ENCODE results near the gene COLGALT1.

COLGALT1 gene

DNA sequence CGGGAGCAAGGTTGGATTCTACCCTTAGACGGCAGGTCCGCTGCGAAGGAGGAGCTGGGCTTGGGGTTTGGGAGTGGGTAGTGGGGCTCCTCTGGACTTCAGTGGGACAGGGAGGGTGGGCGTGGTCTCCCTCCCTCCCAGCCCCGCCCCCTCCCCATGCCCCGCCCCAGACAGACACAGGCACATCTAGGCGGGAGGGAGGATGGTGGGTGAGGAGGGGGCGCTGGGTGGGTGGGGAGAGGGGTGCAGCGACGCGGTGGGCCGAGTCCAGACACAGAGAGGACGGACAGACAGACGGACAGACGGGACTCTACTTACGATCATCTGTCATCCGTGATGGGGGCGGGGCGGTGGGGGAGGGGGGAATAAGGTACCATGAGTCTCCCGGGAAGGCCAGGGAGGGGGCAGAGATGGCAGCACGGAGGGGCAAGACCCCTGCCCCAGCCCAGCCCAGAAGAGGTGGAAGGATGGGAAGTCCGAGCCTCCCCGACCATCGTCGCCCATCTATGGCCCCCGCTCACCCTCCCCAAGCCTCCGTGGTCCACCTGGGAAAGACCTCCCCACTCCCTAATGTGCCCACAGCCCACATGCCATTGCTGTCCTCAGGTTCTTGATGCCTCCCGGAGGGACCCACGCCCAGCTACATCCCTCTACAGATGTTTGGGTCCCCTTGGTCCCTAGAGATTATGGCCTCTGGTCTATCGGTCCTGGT is 67.9 kb downstream of the COLGALT1 start:
- no peak for DNase-seq (ENCODE audit: low read depth)

DNA sequence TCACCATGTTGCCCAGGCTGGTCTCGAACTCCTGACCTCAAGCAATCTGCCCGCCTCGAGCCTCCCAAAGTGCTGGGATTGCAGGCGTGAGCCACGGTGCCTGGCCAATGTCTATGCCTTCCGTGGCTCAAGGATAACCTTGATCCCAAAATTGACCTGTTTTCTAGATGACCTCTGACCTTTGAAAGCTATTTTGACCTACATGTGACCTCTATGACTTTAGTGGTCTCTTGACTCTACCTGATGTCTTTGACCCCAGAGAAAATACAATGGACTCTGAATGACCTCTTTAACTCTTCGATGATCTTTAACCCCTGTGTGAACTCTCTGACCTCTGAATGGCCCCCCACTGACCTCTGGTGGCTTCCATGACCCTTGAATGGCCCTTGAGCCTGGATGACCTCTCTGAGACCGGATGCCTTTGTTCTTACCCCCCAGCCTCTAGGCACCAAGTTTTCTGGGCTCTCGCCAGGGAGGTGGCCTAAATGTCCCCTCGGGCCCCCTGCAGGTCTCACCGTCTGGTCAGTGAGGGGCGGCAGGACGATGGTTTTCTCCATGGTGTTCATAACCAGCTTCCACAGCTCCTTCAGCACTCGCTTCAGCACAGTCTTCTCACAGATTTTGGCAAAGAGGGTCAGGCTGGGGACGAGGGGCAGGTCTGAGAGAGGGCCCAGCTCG is 69.0 kb downstream of the COLGALT1 start:
- DNase-seq (ENCODE audit: low read depth) = no peak

DNA sequence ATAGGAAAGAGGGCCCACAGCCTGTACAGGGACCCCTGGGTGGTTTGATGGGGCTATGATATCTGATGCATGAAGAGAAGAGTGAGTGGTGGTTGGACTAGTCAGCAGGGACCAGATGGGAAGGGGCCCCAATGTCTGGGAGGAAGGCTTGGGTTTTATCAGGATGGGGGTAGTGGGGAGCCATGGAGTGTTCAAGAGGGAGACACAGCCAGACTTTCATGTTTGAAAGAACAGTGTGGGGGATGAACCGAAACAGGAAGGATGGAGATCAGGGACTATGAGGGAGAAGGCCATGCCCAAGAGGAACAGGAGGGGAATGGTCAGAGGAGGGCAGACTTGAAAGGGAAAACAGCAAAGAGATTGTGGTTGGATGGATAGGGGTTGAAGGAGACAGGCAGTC is 69.6 kb downstream of the COLGALT1 start:
- no peak for DNase-seq (ENCODE audit: low read depth)

DNA sequence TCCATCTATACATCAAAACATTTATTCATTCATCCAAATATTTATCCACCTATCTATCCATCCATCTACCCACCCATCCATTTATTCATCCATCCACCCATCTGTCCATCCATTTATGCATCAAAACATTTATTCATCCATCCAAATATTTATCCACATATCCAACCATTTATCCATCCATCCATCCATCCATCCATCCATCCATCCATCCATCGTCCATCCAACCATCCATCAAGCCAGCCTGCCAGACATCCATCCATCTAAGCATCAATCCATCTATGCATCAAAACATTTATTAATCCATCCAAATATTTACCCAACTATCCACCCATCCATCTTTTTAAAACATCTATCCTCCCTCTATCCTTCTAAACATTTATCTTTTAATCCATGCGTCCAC is 70.5 kb downstream of the COLGALT1 start:
- no peak for DNase-seq (ENCODE audit: low read depth)

DNA sequence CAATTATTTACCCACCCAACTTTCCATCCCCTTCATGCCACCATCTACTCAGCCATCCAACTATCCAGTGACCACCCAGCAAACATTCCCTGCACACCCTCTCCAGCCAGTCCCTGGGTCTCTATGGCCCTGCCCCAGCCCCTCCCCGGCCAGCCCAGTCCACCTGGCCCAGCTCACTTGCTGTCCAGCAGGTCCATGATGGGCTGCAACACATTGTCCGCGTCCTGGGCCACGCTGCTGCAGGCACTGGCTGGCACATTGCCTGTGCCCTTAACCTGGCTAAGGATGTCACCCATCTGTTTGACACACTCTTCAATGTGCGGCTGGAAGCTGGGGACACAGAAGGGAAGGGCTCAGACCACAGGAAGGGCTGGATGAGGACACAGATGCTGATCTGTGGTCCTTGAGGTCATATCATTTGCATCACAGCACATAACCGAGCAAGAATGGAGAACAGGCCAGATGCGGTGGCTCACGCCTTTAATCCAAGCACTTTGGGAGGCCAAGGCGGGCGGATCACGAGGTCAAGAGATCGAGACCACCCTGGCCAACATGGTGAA is 71.1 kb downstream of the COLGALT1 start:
- DNase-seq (ENCODE audit: low read depth) = no peak

DNA sequence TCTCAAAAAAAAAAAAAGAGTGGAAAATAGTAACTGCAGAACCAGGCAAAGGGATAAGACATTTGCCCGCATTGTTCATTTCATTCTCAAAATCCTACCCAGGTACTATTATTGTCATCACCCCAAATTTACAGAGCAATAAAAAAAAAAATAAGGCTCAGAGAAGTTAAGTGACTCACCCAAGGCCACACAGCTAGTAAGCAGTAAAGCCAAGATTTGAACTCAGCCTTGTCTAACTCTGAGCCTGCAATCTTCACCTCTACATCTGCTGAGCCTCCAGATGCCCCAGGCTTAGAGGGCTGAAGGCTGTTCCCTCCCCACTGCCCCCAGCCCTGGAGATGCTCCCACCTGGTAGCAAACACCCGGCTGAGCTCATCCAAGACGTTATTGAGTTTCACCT is 71.7 kb downstream of the COLGALT1 start:
- DNase-seq (ENCODE audit: low read depth) = no peak

DNA sequence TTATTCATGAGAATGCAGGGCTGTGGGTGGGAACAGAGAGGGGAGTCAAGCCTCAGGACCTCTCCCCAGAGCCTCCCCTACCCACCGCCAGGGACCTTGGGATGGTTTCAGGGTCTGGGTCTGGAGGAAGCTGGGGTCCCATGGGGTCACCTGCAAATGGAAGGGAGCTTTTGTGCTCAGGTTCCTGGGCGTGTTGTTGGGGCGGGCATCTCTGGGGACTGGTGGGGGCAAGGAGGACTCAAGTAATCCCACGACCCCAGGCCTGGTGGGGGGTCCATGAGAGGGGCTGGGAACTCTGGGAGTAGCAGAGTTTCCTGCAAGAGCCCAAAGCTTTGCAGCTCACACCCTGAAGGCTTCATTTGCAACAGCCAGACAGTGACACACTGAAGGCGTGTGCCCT is 72.5 kb downstream of the COLGALT1 start:
- DNase-seq (ENCODE audit: low read depth) = no peak

DNA sequence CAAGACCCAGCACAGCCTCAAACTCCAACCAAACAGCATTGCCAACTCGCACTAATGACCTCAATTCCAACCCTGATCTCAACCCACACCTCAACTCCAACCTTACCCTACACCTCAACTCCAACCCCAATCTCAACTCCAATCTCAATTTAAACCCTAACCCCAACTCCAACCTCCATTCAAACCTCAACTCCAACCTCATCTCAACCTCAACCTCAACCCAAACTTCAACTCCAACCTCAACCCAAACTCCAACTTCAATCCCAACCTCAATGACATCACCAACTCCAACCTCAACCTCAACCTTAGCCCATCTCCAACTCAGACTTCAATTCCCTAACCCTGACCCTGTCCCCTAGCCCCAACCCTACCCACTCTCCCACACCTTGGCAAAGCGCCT is 74.3 kb downstream of the COLGALT1 start:
- no peak for DNase-seq (ENCODE audit: low read depth)

DNA sequence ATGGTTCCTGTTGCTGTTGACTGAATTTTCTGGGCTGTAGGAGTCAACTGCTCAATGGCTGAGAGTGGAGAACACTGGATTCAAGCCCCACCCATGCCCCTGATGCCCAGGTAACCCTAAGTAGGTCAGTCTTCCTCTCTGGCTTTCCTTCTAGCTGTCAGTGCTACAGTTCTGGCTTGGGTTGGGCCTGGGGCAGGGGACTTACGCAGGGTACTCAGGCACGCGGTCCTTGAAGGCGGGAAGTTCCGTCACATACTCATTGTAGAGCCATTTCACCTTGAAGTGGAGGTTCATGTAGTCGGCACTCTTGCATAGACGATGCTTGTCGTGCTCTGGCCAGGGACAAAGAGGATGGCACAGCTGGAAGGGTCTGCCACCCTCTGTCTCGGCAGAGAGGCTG is 77.1 kb downstream of the COLGALT1 start:
- DNase-seq (ENCODE audit: low read depth) = no peak
